T-cell (primary cell): ENCODE measurements around the gene FBP2. TPM values are rescaled to one million over a fixed set of nuclear protein-coding genes. Genes with fewer than 3 reads are reported as not detected.

Experiments used
- ATAC-seq, 4 experiments: fragments of 200-7000 bp in 3 of 4; fragments of 150-1000 bp in 1 of 4; cut with Tn5 transposase; replicated peaks in 1 of 4; 1 replicate in 3 of 4; 2 replicates in 1 of 4; pipeline ENCODE4 v1.10.0; 2021; ENCODE audit warnings: moderate library complexity in 3 of 4, mild to moderate bottlenecking in 2 of 4, moderate number of reproducible peaks in 1 of 4
- CTCF ChIA-PET, 2 donors: fragments of 300-600 bp; sonication (Branson Sonifier 250); formaldehyde crosslinking; loops; one replicate each; lab custom pipeline; 2022; ENCODE audit warnings: antibody characterized with exemption in 2 of 2; lab: Charles Lee
- POLR2A ChIA-PET, 2 donors: fragments of 300-600 bp; sonication (Branson Sonifier 250); formaldehyde crosslinking; loops; one replicate each; lab custom pipeline; 2022; ENCODE audit warnings: antibody characterized with exemption in 2 of 2; lab: Charles Lee
- DNase-seq, 35 experiments: peaks; one replicate each; pipeline versions ENCODE4 v3.0.0 to v3.0.0-alpha.2; 2013 to 2023
- H3K27ac ChIP-seq: one replicate; pipeline ENCODE4 v1.5.1; 2013; ENCODE audit warnings: low read length
- H3K27me3 ChIP-seq, 2 experiments: replicated peaks in 1 of 2; 1 replicate in 1 of 2; 2 replicates in 1 of 2; pipeline versions ENCODE4 v1.6.1 to v1.7.0; 2013; ENCODE audit warnings: low read length in 1 of 2, mixed read lengths in 1 of 2; ENCODE audit not compliant: control insufficient read depth in 2 of 2, insufficient read depth in 2 of 2; ENCODE audit errors: extremely low read depth in 1 of 2
- H3K36me3 ChIP-seq, 2 donors: 1 replicate in 1 of 2; 2 replicates in 1 of 2; pipeline versions ENCODE4 v1.6.1 to v1.7.0; 2013; ENCODE audit warnings: low read length in 1 of 2; ENCODE audit not compliant: control insufficient read depth in 2 of 2, insufficient read depth in 1 of 2; ENCODE audit errors: extremely low read depth in 1 of 2
- H3K4me1 ChIP-seq, 2 experiments: 1 replicate in 1 of 2; 2 replicates in 1 of 2; pipeline versions ENCODE4 v1.6.1 to v1.7.0; 2013; ENCODE audit warnings: low read length in 2 of 2, mixed read lengths in 1 of 2; ENCODE audit not compliant: insufficient read depth in 2 of 2, control insufficient read depth in 1 of 2; ENCODE audit errors: extremely low read depth in 1 of 2
- H3K4me3 ChIP-seq, 2 donors: 1 replicate in 1 of 2; 2 replicates in 1 of 2; pipeline versions ENCODE4 v1.5.1 to v1.7.0; 2013; ENCODE audit warnings: mild to moderate bottlenecking in 2 of 2, low read length in 1 of 2, moderate library complexity in 1 of 2; ENCODE audit not compliant: control insufficient read depth in 1 of 2; ENCODE audit errors: extremely low read depth in 1 of 2
- H3K9me3 ChIP-seq: 2 replicates; pipeline ENCODE4 v1.7.0; 2013
- H3K27ac Mint-ChIP-seq, 2 donors: one replicate each; pipeline ENCODE4 v1.8.0; 2020 to 2021; ENCODE audit warnings: mild to moderate bottlenecking in 2 of 2, mixed read lengths in 2 of 2
- H3K27me3 Mint-ChIP-seq, 2 donors: one replicate each; pipeline ENCODE4 v1.8.0; 2021 to 2022; ENCODE audit warnings: mixed read lengths in 2 of 2
- H3K36me3 Mint-ChIP-seq: one replicate; pipeline ENCODE4 v1.8.0; 2021; ENCODE audit warnings: mixed read lengths
- H3K4me1 Mint-ChIP-seq, 3 donors: one replicate each; pipeline ENCODE4 v1.8.0; 2020 to 2022; ENCODE audit warnings: mixed read lengths in 3 of 3, mild to moderate bottlenecking in 1 of 3
- H3K4me3 Mint-ChIP-seq, 3 donors: one replicate each; pipeline ENCODE4 v1.8.0; 2020 to 2022; ENCODE audit warnings: mild to moderate bottlenecking in 3 of 3, mixed read lengths in 3 of 3, moderate library complexity in 3 of 3
- H3K9me3 Mint-ChIP-seq, 3 donors: one replicate each; pipeline ENCODE4 v1.8.0; 2020 to 2022; ENCODE audit warnings: mixed read lengths in 3 of 3
- WGBS: methylation state at CpG from one replicate; pipeline ENCODE4 v1.1.5; 2013; ENCODE audit warnings: missing lambda C conversion rate; ENCODE audit not compliant: insufficient coverage; 5-methylcytosine and 5-hydroxymethylcytosine counted together
- total RNA-seq, 35 experiments: library from RNA in 6 of 35; stranded (reverse) in 6 of 35; fragments of 120-200 nt in 1 of 35; gene quantifications; one replicate each; pipeline versions ENCODE4 v1.2.1 to v1.2.4 and lab custom pipeline; 2013 to 2026

The FBP2 gene
- total RNA-seq (not detected), total RNA-seq (lab: John Stamatoyannopoulos, UW) (0 to 0.12 (median 0) reads per million in 29 experiments)
- 0.31 TPM for total RNA-seq (2013)

GRCh38 chr9:94593459-94594345 lies at the start of gene FBP2:
TSS of gene FBP2 (minus strand) at chr9:94593824. CDS start at chr9:94593726, 98 bp downstream.
- H3K27ac ChIP-seq, result no peak within 1 kb of the TSS
- no peaks in the 10 kb centered on the region for H3K36me3 ChIP-seq
- CTCF ChIA-PET, result no interaction called here
- no peak within 1 kb of the TSS for H3K4me3 ChIP-seq
- peaks cover 0 to 13% of the 10 kb centered on the region in 2 experiments for H3K27me3 ChIP-seq
- 92% methylated on average over 13 of the region's 21 CpGs for WGBS
- Mint-ChIP-seq H3K27me3 (peaks cover 24 to 29% of the 10 kb centered on the region in 2 donors), H3K36me3 (no peaks in the 10 kb centered on the region), H3K27ac (no peak within 1 kb of the TSS), H3K9me3 (no peaks in the 10 kb centered on the region), H3K4me1 (no peaks in the 10 kb centered on the region), H3K4me3 (no peak within 1 kb of the TSS)
- H3K4me1 ChIP-seq, result no peaks in the 10 kb centered on the region
- DNase-seq (no peak), ATAC-seq (no peak)
- no peaks in the 10 kb centered on the region for H3K9me3 ChIP-seq
- POLR2A ChIA-PET, result no interaction called here

- ChIA-PET POLR2A (no interaction called here), CTCF (interaction anchor here in 1 of 2 donors (0.6 kb wide), 1 partner anchor 26 kb away, joined by 5 read pairs; no protein-coding TSS in a partner anchor)
- H3K9me3 ChIP-seq, result no peaks in the 10 kb centered on the region
- peaks cover 0 to 17% of the 10 kb centered on the region in 2 experiments for H3K4me1 ChIP-seq
- Mint-ChIP-seq H3K27ac (no peak overlapping the region), H3K36me3 (no peaks in the 10 kb centered on the region), H3K9me3 (no peaks in the 10 kb centered on the region), H3K4me3 (no peak overlapping the region), H3K4me1 (peaks cover 14 to 15% (median 15%) of the 10 kb centered on the region in 3 donors), H3K27me3 (peaks cover 6 to 8% of the 10 kb centered on the region in 2 donors)
- H3K27me3 ChIP-seq, result peaks cover 0 to 8% of the 10 kb centered on the region in 2 experiments
- DNase-seq (no peak), ATAC-seq (no peak)
- H3K27ac ChIP-seq, result no peak overlapping the region
- no peaks in the 10 kb centered on the region for H3K36me3 ChIP-seq
- WGBS, result 50% methylated on average over 1 of the region's 8 CpGs
- no peak overlapping the region for H3K4me3 ChIP-seq
Measured at GRCh38 chr9:94643176-94643575, 49.6 kb upstream of the FBP2 start.

- no peak overlapping the region for H3K4me3 Mint-ChIP-seq
- Histone ChIP-seq H3K27me3 (peaks cover 0 to 9% of the 10 kb centered on the region in 2 experiments), H3K4me3 (no peak overlapping the region), H3K4me1 (peaks cover 0 to 18% of the 10 kb centered on the region in 2 experiments), H3K9me3 (no peaks in the 10 kb centered on the region), H3K27ac (no peak overlapping the region), H3K36me3 (no peaks in the 10 kb centered on the region)
- CTCF ChIA-PET, result no interaction called here
- peaks cover 6 to 10% of the 10 kb centered on the region in 2 donors for H3K27me3 Mint-ChIP-seq
- WGBS, result 92% methylated on average over 5 of the region's 5 CpGs
- no peaks in the 10 kb centered on the region for H3K9me3 Mint-ChIP-seq
- H3K27ac Mint-ChIP-seq, result no peak overlapping the region
- no peak for ATAC-seq
- peaks cover 17 to 18% (median 17%) of the 10 kb centered on the region in 3 donors for H3K4me1 Mint-ChIP-seq
- DNase-seq, result no peak
- H3K36me3 Mint-ChIP-seq, result no peaks in the 10 kb centered on the region
- POLR2A ChIA-PET, result no interaction called here
Measured at GRCh38 chr9:94642501-94642900, 48.9 kb upstream of the FBP2 start.

GRCh38 chr9:94639999-94640376 lies 46.4 kb upstream of the FBP2 start:
- H3K36me3 Mint-ChIP-seq, result no peaks in the 10 kb centered on the region
- Histone ChIP-seq H3K36me3 (no peaks in the 10 kb centered on the region), H3K4me1 (peaks cover 0 to 18% of the 10 kb centered on the region in 2 experiments), H3K27me3 (peaks cover 0 to 9% of the 10 kb centered on the region in 2 experiments), H3K27ac (no peak overlapping the region), H3K9me3 (no peaks in the 10 kb centered on the region), H3K4me3 (peak overlapping the region; percentile 63 to 64)
- peaks cover 17 to 18% (median 17%) of the 10 kb centered on the region in 3 donors for H3K4me1 Mint-ChIP-seq
- no peak for DNase-seq
- H3K27ac Mint-ChIP-seq, result peak overlapping the region in 1 of 2 donors; percentile 90
- H3K9me3 Mint-ChIP-seq, result no peaks in the 10 kb centered on the region
- no peak for ATAC-seq
- peak overlapping the region; percentile 93 to 97 (median 94) for H3K4me3 Mint-ChIP-seq
- ChIA-PET POLR2A (no interaction called here), CTCF (interaction anchor here in 1 of 2 donors (0.7 kb wide), 1 partner anchor 129 kb away, joined by 5 read pairs; no protein-coding TSS in a partner anchor)
- peaks cover 6 to 11% of the 10 kb centered on the region in 2 donors for H3K27me3 Mint-ChIP-seq
- 74% methylated on average over 8 of the region's 15 CpGs for WGBS

- Histone ChIP-seq H3K4me3 (peak within 1 kb of the TSS; percentile 63 to 64), H3K9me3 (no peaks in the 10 kb centered on the region), H3K27me3 (peaks cover 0 to 9% of the 10 kb centered on the region in 2 experiments), H3K4me1 (peaks cover 0 to 18% of the 10 kb centered on the region in 2 experiments), H3K36me3 (no peaks in the 10 kb centered on the region), H3K27ac (no peak within 1 kb of the TSS)
- 4% methylated on average over 71 of the region's 79 CpGs for WGBS
- no peaks in the 10 kb centered on the region for H3K9me3 Mint-ChIP-seq
- H3K27me3 Mint-ChIP-seq, result peaks cover 6 to 11% of the 10 kb centered on the region in 2 donors
- peak within 1 kb of the TSS; percentile 82 to 90 for H3K27ac Mint-ChIP-seq
- ChIA-PET POLR2A (no interaction called here), CTCF (interaction anchor here in 1 of 2 donors (0.7 kb wide), 1 partner anchor 130 kb away, joined by 5 read pairs; no protein-coding TSS in a partner anchor)
- H3K4me1 Mint-ChIP-seq, result peaks cover 17 to 18% (median 17%) of the 10 kb centered on the region in 3 donors
- ATAC-seq, result peak; percentile 66 to 84 (median 73)
- peak in 30 of 35 experiments; percentile 9 to 55 (median 29) for DNase-seq
- H3K36me3 Mint-ChIP-seq, result no peaks in the 10 kb centered on the region
- H3K4me3 Mint-ChIP-seq, result peak within 1 kb of the TSS; percentile 93 to 97 (median 94)
Measured at GRCh38 chr9:94639061-94639998, 45.7 kb upstream of the FBP2 start, which contains the start of gene FBP1. TSS of gene FBP1 (minus strand) at chr9:94639518. CDS start at chr9:94639310, 208 bp downstream.
